Lower lobe of right lung (tissue), 2 donors: ENCODE results near the gene EFTUD2. TPM values are rescaled to one million over a fixed set of nuclear protein-coding genes. Genes with fewer than 3 reads are reported as not detected.

ENCODE experiments used
- ATAC-seq, 2 donors: fragments of 200-7000 bp; cut with Tn5 transposase; one replicate each; pipeline ENCODE4 v1.9.1; 2020 to 2022; ENCODE audit warnings: mild to moderate bottlenecking in 2 of 2, moderate library complexity in 2 of 2
- DNase-seq: peaks from one replicate; pipeline ENCODE4 v3.0.0-alpha.2; 2020
- H3K27ac ChIP-seq: fragments of 200-600 bp; one replicate; pipeline ENCODE4 v1.8.0; 2022
- H3K27me3 ChIP-seq: fragments of 200-600 bp; one replicate; pipeline ENCODE4 v1.8.0; 2022; ENCODE audit warnings: low read depth
- H3K36me3 ChIP-seq: fragments of 200-600 bp; one replicate; pipeline ENCODE4 v1.8.0; 2022; ENCODE audit warnings: mild to moderate bottlenecking
- H3K4me1 ChIP-seq: fragments of 200-600 bp; one replicate; pipeline ENCODE4 v1.8.0; 2022
- H3K4me3 ChIP-seq: fragments of 200-600 bp; one replicate; pipeline ENCODE4 v1.8.0; 2022; ENCODE audit warnings: mild to moderate bottlenecking
- H3K9me3 ChIP-seq: fragments of 200-600 bp; one replicate; pipeline ENCODE4 v1.8.0; 2022
- intact Hi-C: fragments of 100-400 bp; cut with DNase I; formaldehyde crosslinking; loops from one replicate; pipeline ENCODE4 v1.11.0; 2022
- total RNA-seq: library from RNA; stranded (reverse); fragmentation: NEBNext Ultra II Directional; extraction: Animal tissue kit (Norgen Biotek cat#: 25700); gene quantifications from one replicate; pipeline ENCODE4 v1.2.1, GENCODE V29; 2021
- TF ChIP-seq, protein P1 (sequence below): fragments of 200-600 bp; IDR thresholded peaks from one replicate; pipeline ENCODE4 v1.8.0; 2022; ENCODE audit warnings: antibody characterized with exemption, mild to moderate bottlenecking
- donor health status: DM: no; HTN: yes; CAD: no; lungs with severe emphysema.

The EFTUD2 gene
- total RNA-seq, 1 donor from 2014 or later = 108 TPM

DNA sequence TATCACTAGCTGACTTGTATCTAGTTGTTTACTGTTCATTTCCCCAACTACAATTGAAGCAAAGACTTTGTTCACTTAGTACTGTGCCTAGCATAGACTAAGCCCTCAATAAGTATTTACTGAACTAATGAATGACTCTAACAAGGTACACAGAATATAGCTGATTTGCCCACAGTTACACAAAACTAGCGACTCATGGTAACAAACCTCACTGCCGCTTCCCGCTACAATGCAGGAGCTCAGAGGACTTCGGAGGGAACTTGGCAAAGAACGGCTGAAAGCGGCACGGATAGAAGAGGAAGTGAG is 524 bp downstream of the EFTUD2 start:
- Histone ChIP-seq H3K36me3 (peaks cover 26% of the 10 kb centered on the region), H3K4me3 (peak overlapping the region; percentile 95), H3K27me3 (no peaks in the 10 kb centered on the region), H3K27ac (peak overlapping the region; percentile 100), H3K9me3 (no peaks in the 10 kb centered on the region), H3K4me1 (peaks cover 35% of the 10 kb centered on the region)
- no peak for ATAC-seq
- TF ChIP-seq, protein P1, sequence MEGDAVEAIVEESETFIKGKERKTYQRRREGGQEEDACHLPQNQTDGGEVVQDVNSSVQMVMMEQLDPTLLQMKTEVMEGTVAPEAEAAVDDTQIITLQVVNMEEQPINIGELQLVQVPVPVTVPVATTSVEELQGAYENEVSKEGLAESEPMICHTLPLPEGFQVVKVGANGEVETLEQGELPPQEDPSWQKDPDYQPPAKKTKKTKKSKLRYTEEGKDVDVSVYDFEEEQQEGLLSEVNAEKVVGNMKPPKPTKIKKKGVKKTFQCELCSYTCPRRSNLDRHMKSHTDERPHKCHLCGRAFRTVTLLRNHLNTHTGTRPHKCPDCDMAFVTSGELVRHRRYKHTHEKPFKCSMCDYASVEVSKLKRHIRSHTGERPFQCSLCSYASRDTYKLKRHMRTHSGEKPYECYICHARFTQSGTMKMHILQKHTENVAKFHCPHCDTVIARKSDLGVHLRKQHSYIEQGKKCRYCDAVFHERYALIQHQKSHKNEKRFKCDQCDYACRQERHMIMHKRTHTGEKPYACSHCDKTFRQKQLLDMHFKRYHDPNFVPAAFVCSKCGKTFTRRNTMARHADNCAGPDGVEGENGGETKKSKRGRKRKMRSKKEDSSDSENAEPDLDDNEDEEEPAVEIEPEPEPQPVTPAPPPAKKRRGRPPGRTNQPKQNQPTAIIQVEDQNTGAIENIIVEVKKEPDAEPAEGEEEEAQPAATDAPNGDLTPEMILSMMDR = no peak
- intact Hi-C loops = no loop called here
- peak; percentile 58 for DNase-seq

GRCh38 chr17:44894642-44895041 is 4.6 kb downstream of the EFTUD2 start:
- Histone ChIP-seq H3K9me3 (no peaks in the 10 kb centered on the region), H3K27me3 (no peaks in the 10 kb centered on the region), H3K4me3 (no peak overlapping the region), H3K36me3 (peaks cover 58% of the 10 kb centered on the region), H3K27ac (no peak overlapping the region), H3K4me1 (peaks cover 20% of the 10 kb centered on the region)
- TF ChIP-seq, protein P1 = no peak
- intact Hi-C loops = no loop called here
- no peak for DNase-seq
- no peak for ATAC-seq

DNA sequence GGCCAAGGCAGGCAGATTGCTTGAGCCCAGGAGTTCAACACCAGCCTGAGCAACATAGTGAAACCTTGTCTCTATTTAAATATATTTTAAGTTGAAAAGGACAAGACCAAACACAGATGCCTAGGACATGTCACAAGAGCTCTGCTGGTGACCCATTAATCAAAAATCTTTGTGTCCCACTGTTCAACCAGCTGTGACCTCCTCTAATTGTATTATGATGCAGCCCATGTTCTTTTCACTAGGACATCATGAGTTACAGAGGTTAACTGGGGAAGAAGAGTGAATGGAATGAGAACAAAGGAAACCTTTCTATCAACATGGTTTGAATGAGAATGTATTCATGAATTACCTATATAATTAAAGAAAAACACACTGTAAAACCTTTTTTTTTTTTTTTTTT is 7.0 kb downstream of the EFTUD2 start:
- no peak for ATAC-seq
- DNase-seq = no peak
- Histone ChIP-seq H3K36me3 (peaks cover 64% of the 10 kb centered on the region), H3K9me3 (no peaks in the 10 kb centered on the region), H3K27me3 (no peaks in the 10 kb centered on the region), H3K4me3 (no peak overlapping the region), H3K27ac (no peak overlapping the region), H3K4me1 (peaks cover 25% of the 10 kb centered on the region)
- TF ChIP-seq, protein P1 = no peak
- intact Hi-C loops = no loop called here

GRCh38 chr17:44889003-44889402 is 10.2 kb downstream of the EFTUD2 start:
- ATAC-seq = no peak
- H3K4me1 ChIP-seq = peaks cover 19% of the 10 kb centered on the region
- peaks cover 69% of the 10 kb centered on the region for H3K36me3 ChIP-seq
- TF ChIP-seq, protein P1 = no peak
- no peaks in the 10 kb centered on the region for H3K9me3 ChIP-seq
- H3K27ac ChIP-seq = no peak overlapping the region
- DNase-seq = no peak
- intact Hi-C loops = no loop called here
- H3K4me3 ChIP-seq = no peak overlapping the region
- H3K27me3 ChIP-seq = no peaks in the 10 kb centered on the region

DNA sequence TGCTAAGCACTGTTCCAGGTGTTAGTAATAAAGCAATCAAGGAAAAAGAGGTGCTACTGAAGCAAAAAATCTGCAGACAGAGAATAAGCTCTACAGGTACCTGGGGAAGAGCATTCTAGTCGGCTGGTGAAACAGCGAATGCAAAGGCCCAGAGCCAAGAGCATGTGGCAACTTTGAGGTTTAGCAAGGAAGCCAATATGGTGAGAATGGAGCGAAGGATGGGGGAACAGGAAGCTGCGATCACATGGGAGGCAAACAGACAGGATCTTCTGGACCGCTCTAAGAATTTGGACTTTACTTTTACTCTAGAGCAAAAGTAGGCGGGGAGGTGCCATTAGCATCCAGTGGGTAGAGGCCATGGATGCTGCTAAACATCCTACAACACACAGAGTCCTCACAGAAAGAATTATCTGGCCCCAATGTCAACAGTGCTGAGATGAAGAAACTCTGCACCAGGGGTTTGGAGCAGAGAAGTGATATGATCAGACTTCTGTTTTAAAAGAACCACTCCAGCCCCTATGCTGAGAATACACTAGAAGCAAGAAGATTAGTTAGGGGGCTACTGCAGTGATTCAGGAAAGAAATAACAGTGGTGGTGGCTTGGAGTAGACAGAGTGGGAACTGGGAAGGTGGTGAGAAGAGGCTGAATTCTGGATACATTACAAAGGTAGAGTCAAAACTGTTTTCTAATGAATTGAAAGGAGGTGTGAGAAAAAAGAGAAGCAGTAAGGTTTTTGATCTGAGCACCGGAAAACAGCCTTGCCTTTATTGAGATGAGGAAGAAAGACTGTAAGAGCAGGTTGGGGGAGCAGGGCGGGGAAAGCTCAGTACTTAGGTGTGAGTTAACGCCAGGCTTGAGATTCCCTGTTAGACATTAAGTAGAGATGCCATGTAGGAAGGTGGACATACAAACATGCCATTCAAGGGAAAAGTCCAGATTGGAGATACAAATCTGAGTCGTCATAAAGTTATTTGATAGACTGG is 11.0 kb downstream of the EFTUD2 start:
- Histone ChIP-seq H3K36me3 (peaks cover 69% of the 10 kb centered on the region), H3K4me3 (no peak overlapping the region), H3K4me1 (peaks cover 19% of the 10 kb centered on the region), H3K27me3 (no peaks in the 10 kb centered on the region), H3K9me3 (no peaks in the 10 kb centered on the region), H3K27ac (no peak overlapping the region)
- ATAC-seq (peak in 1 of 2 donors; percentile 46), DNase-seq (no peak)
- TF ChIP-seq, protein P1 = no peak
- intact Hi-C loops = no loop called here
